CD4-positive, alpha-beta T cell treated with Interleukin-12 subunit alpha and Interleukin-12 subunit beta, for 1 hour (primary cell): ENCODE data around the gene CIITA.

Source experiments
- DNase-seq: peaks from one replicate; pipeline ENCODE4 v3.0.0-alpha.2; 2020

Gene CIITA

GRCh38 chr16:10879681-10880589 is 2.9 kb downstream of the CIITA start:
- no peak for DNase-seq

GRCh38 chr16:10880594-10881452 is 3.8 kb downstream of the CIITA start:
- DNase-seq = no peak

- no peak for DNase-seq
Observed at GRCh38 chr16:10881479-10882030, 4.6 kb downstream of the CIITA start.

- DNase-seq = no peak
Observed at GRCh38 chr16:10883004-10883403, 6.0 kb downstream of the CIITA start.

GRCh38 chr16:10885246-10885645 is 8.2 kb downstream of the CIITA start:
- DNase-seq = no peak

GRCh38 chr16:10888320-10888937 is 11.4 kb downstream of the CIITA start:
- no peak for DNase-seq

GRCh38 chr16:10889855-10890254 is 12.9 kb downstream of the CIITA start:
- DNase-seq = no peak

GRCh38 chr16:10892782-10893318 is 15.8 kb downstream of the CIITA start:
- DNase-seq = no peak

GRCh38 chr16:10895053-10895946 is 18.3 kb downstream of the CIITA start:
- DNase-seq = no peak

GRCh38 chr16:10896165-10896564 is 19.2 kb downstream of the CIITA start:
- DNase-seq = no peak

GRCh38 chr16:10896723-10897122 is 19.7 kb downstream of the CIITA start:
- no peak for DNase-seq

- no peak for DNase-seq
Observed at GRCh38 chr16:10897134-10897533, 20.1 kb downstream of the CIITA start.

- no peak for DNase-seq
Observed at GRCh38 chr16:10902999-10903398, 26.0 kb downstream of the CIITA start.

- no peak for DNase-seq
Observed at GRCh38 chr16:10906482-10906881, 29.5 kb downstream of the CIITA start.

- no peak for DNase-seq
Observed at GRCh38 chr16:10906914-10907756, 30.1 kb downstream of the CIITA start.

- DNase-seq = no peak
Observed at GRCh38 chr16:10907757-10908045, 30.7 kb downstream of the CIITA start.

- DNase-seq = no peak
Observed at GRCh38 chr16:10911267-10911666, 34.3 kb downstream of the CIITA start.

- DNase-seq = no peak
Observed at GRCh38 chr16:10916534-10916933, 39.5 kb downstream of the CIITA start.

GRCh38 chr16:10918294-10919002 is 41.4 kb downstream of the CIITA start:
- peak; percentile 83 for DNase-seq

- DNase-seq = no peak
Observed at GRCh38 chr16:10919003-10919351, 42.0 kb downstream of the CIITA start.
